Measurements from ENCODE around the gene AMT. TPM values are rescaled to one million over a fixed set of nuclear protein-coding genes. Genes with fewer than 3 reads are reported as not detected.
"Not testable (repeated sequence)": the region's sequence is repeated elsewhere in the genome, so short reads cannot be mapped to it uniquely, and the experiment has no call there.

AMT gene
- total and polyA plus RNA-seq, 2 experiments from 2014 or later, result 19.0 to 39.7 TPM

DNA sequence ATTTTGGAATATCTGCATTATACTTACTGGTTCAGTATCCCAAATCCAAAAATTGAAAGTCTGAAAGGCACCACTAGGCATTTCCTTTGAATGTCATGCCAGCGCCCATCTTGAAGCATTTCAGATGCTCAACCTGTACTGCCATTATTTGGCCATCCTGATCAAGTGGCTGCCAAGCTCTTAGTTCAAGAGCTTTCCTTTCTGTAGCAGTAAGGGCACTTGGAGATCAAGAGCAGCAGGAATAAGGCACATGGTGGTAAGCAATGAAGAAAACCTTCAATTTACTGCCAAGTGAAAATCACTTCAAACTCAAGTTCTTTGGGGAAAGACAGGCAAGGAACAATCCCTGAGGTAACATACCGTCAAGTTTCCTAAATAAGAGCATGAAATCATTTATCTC is 20.5 kb downstream of the AMT start:
- TF ChIP-seq CTCF (IDR thresholded peaks at IDR 0.05; ENCODE audit: poor library complexity) (no peak), EZH2phosphoT487 (IDR thresholded peaks at IDR 0.05; ENCODE audit: low read depth, severe bottlenecking, unreplicated experiment) (no peak), EZH2 (IDR thresholded peaks at IDR 0.05; ENCODE audit: borderline replicate concordance) (no peak)
- no peak overlapping the region for H3K4me2 ChIP-seq
- no peak overlapping the region for H3K27ac ChIP-seq
- H3K36me3 ChIP-seq (replicated peaks; ENCODE audit: insufficient read depth, low read depth), result no peaks in the 10 kb centered on the region
- peaks cover 100% of the 10 kb centered on the region for H3K79me2 ChIP-seq
- no peaks in the 10 kb centered on the region for H3K9me3 ChIP-seq (ENCODE audit: low read depth)
- peaks cover 2% of the 10 kb centered on the region for H3K4me1 ChIP-seq (ENCODE audit: insufficient read depth)
- H3K9me2 ChIP-seq (replicated peaks; ENCODE audit: insufficient read depth), result no peaks in the 10 kb centered on the region
- H3K27me3 ChIP-seq, result no peaks in the 10 kb centered on the region
- H2AFZ ChIP-seq, result no peak overlapping the region
- H4K20me1 ChIP-seq (ENCODE audit: insufficient read depth, poor library complexity, severe bottlenecking), result peaks cover 97% of the 10 kb centered on the region
- no peak overlapping the region for H3K4me3 ChIP-seq
- 77% methylated on average over 2 of the region's 2 CpGs for WGBS (ENCODE audit: low lambda C conversion rate, missing lambda C conversion rate)
- DNase-seq (ENCODE audit: low spot score), result no peak

- peaks cover 97% of the 10 kb centered on the region for H4K20me1 ChIP-seq (ENCODE audit: insufficient read depth, poor library complexity, severe bottlenecking)
- peaks cover 100% of the 10 kb centered on the region for H3K79me2 ChIP-seq
- no peak overlapping the region for H3K4me2 ChIP-seq
- no peaks in the 10 kb centered on the region for H3K27me3 ChIP-seq
- H3K36me3 ChIP-seq (replicated peaks; ENCODE audit: insufficient read depth, low read depth), result no peaks in the 10 kb centered on the region
- no peaks in the 10 kb centered on the region for H3K4me1 ChIP-seq (ENCODE audit: insufficient read depth)
- no peak for TF ChIP-seq EZH2phosphoT487 (IDR thresholded peaks at IDR 0.05; ENCODE audit: low read depth, severe bottlenecking, unreplicated experiment)
- TF ChIP-seq EZH2 (IDR thresholded peaks at IDR 0.05; ENCODE audit: borderline replicate concordance), result no peak
- no peak for TF ChIP-seq CTCF (IDR thresholded peaks at IDR 0.05; ENCODE audit: poor library complexity)
- no peaks in the 10 kb centered on the region for H3K9me3 ChIP-seq (ENCODE audit: low read depth)
- no peak overlapping the region for H2AFZ ChIP-seq
- H3K27ac ChIP-seq, result no peak overlapping the region
- DNase-seq (ENCODE audit: low spot score), result no peak
- 96% methylated on average over 3 of the region's 3 CpGs for WGBS (ENCODE audit: low lambda C conversion rate, missing lambda C conversion rate)
- no peaks in the 10 kb centered on the region for H3K9me2 ChIP-seq (replicated peaks; ENCODE audit: insufficient read depth)
- no peak overlapping the region for H3K4me3 ChIP-seq
Measured at GRCh38 chr3:49399461-49399860, 22.8 kb downstream of the AMT start.

GRCh38 chr3:49397470-49397869 is 24.8 kb downstream of the AMT start:
- Histone ChIP-seq H3K9me3 (ENCODE audit: low read depth) (no peaks in the 10 kb centered on the region), H3K79me2 (peaks cover 98% of the 10 kb centered on the region), H2AFZ (no peak overlapping the region), H3K27me3 (no peaks in the 10 kb centered on the region), H3K27ac (no peak overlapping the region), H3K4me3 (no peak overlapping the region), H3K4me1 (ENCODE audit: insufficient read depth) (no peaks in the 10 kb centered on the region), H3K4me2 (no peak overlapping the region), H4K20me1 (ENCODE audit: insufficient read depth, poor library complexity, severe bottlenecking) (peaks cover 95% of the 10 kb centered on the region), H3K9me2 (replicated peaks; ENCODE audit: insufficient read depth) (no peaks in the 10 kb centered on the region), H3K36me3 (replicated peaks; ENCODE audit: insufficient read depth, low read depth) (no peaks in the 10 kb centered on the region)
- no peak for TF ChIP-seq EZH2 (IDR thresholded peaks at IDR 0.05; ENCODE audit: borderline replicate concordance)
- TF ChIP-seq CTCF (IDR thresholded peaks at IDR 0.05; ENCODE audit: poor library complexity), result no peak
- TF ChIP-seq EZH2phosphoT487 (IDR thresholded peaks at IDR 0.05; ENCODE audit: low read depth, severe bottlenecking, unreplicated experiment), result no peak
- peak; percentile 26 for DNase-seq (ENCODE audit: low spot score)
- 67% methylated on average over 4 of the region's 4 CpGs for WGBS (ENCODE audit: low lambda C conversion rate, missing lambda C conversion rate)

GRCh38 chr3:49391310-49391709 is 31.0 kb downstream of the AMT start:
- not testable (repeated sequence) for DNase-seq (ENCODE audit: low spot score); H3K4me1 ChIP-seq (ENCODE audit: insufficient read depth); H3K9me2 ChIP-seq (replicated peaks; ENCODE audit: insufficient read depth); H3K9me3 ChIP-seq (ENCODE audit: low read depth); H2AFZ ChIP-seq; H3K27me3 ChIP-seq; H3K4me2 ChIP-seq; H3K4me3 ChIP-seq; H3K27ac ChIP-seq; H3K36me3 ChIP-seq (replicated peaks; ENCODE audit: insufficient read depth, low read depth)
- Histone ChIP-seq H4K20me1 (ENCODE audit: insufficient read depth, poor library complexity, severe bottlenecking) (peaks cover 98% of the 10 kb centered on the region), H3K79me2 (peaks cover 98% of the 10 kb centered on the region)
- WGBS (ENCODE audit: low lambda C conversion rate, missing lambda C conversion rate), result 93% methylated on average over 10 of the region's 10 CpGs

Data from hepatocyte (in vitro differentiated cells).